Heart left ventricle (tissue), 13 donors: ENCODE data around the gene KCNQ1.

ENCODE experiments used
- POLR2A ChIP-seq, 2 donors: fragments of 450-650 bp; IDR thresholded peaks; one replicate each; pipeline ENCODE4 v1.6.1; 2017; ENCODE audit warnings: antibody characterized with exemption in 2 of 2, mild to moderate bottlenecking in 2 of 2, moderate library complexity in 2 of 2
- TF ChIP-seq, protein P1 (sequence below), 12 donors: fragments of 200-600 bp; sonication (generic) in 4 of 12; IDR thresholded peaks; one replicate each; pipeline versions ENCODE4 v1.5.0 to v1.8.0; 2018 to 2022; ENCODE audit warnings: antibody characterized with exemption in 12 of 12, mild to moderate bottlenecking in 5 of 12
- donor health status: ischemic (EF 13 %, LVEDD 7.1; RV severe dilation, severe dysfunction).
- donor health status: DM: no; HTN: yes; CAD: no.
- donor health status: DM: no; HTN: no; CAD: no.
- donor health status: ischemic (EF 25% LVEDD 6.9; RV normal size, moderate dysfunction).
- donor health status: ischemic (EF 25% LVEDD 5.7; RV mildly dilated, moderate dysfunction).
- donor health status: ischemic (EF 35%, LVEDD 5.7; RV mildly dilated, moderate dysfunction).
- donor health status: nonischemic (EF 11% LVEDD 7.7; RV severe dilation, severe dysfunction).
- donor health status: DM: yes; HTN: yes; CAD: no.
- donor health status: PGD.
- donor health status: ischemic (EF 29% LVEDD 5.4; RV normal size, mild dysfunction).
- donor health status: nonischemic (EF 23%, LVEDD 6.1; RV moderate dilation, normal function).

DNA sequence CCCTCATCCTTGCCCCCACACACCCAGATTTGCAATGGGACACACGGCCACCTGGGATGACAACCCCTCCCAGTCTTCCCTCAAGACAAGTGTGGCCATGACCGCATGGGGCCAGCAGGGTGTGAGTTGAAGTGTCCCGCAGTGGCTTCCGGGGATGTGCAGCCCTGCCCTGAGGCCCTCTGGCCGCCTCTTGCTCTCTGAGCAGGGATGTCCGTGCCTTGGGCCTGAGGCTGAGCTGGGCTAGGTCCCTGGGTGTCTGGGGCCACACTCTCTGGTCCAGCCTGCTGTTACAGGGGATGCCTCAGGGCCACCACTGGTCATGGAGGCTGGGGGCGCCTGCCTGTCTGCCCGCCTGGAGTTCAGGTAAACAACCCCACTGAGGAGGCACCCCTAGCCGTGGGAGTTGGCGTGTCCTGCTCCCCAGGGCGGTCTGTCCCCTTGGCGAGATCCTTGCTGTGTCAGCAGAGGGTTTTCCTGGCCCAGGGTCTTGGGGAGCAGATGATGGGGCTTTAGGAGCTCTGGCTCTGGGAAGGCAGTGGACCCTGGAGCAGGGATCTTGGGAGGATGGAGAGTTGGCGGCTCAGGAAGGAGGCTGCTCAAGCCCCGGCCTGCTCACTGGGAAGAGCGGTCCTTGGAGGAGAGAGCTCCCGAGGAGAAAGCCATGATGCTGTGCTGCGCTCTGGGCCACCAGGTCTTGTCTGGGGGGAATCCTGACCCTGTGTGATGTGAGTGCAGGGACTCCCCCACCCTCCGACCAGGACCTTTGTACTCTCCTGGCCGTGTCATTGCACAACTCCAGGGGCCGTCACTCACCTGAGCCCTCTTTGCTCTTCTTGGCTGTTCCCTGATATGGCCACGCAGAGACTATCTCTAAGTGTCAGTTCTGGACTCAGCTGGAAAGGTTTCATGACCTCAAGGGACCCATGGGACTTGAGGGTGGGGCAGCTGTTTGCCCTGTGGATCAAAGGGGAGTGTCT is 67.9 kb downstream of the KCNQ1 start:
- TF ChIP-seq, protein P1, sequence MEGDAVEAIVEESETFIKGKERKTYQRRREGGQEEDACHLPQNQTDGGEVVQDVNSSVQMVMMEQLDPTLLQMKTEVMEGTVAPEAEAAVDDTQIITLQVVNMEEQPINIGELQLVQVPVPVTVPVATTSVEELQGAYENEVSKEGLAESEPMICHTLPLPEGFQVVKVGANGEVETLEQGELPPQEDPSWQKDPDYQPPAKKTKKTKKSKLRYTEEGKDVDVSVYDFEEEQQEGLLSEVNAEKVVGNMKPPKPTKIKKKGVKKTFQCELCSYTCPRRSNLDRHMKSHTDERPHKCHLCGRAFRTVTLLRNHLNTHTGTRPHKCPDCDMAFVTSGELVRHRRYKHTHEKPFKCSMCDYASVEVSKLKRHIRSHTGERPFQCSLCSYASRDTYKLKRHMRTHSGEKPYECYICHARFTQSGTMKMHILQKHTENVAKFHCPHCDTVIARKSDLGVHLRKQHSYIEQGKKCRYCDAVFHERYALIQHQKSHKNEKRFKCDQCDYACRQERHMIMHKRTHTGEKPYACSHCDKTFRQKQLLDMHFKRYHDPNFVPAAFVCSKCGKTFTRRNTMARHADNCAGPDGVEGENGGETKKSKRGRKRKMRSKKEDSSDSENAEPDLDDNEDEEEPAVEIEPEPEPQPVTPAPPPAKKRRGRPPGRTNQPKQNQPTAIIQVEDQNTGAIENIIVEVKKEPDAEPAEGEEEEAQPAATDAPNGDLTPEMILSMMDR (IDR thresholded peaks at IDR 0.05) = no peak
- TF ChIP-seq POLR2A (IDR thresholded peaks at IDR 0.05) = no peak
